Neural cell (in vitro differentiated cells): Measurements from ENCODE around the gene RFC3.

Experiments
- CTCF ChIP-seq: fragments of 450-650 bp; IDR thresholded peaks from 2 replicates; pipeline ENCODE4 v1.5.1; 2014; ENCODE audit warnings: antibody characterized with exemption, mild to moderate bottlenecking, moderate library complexity; ENCODE audit not compliant: poor library complexity, severe bottlenecking
- MXI1 ChIP-seq: fragments of 450-650 bp; conservative IDR thresholded peaks from 2 replicates; pipeline ENCODE4 v1.6.1; 2014; ENCODE audit warnings: antibody characterized with exemption, mild to moderate bottlenecking; ENCODE audit not compliant: poor library complexity, severe bottlenecking
- POLR2AphosphoS5 ChIP-seq: IDR thresholded peaks from 2 replicates; pipeline ENCODE4 v1.6.1; 2012
- RAD21 ChIP-seq: fragments of 450-650 bp; conservative IDR thresholded peaks from 2 replicates; pipeline ENCODE4 v1.6.1; 2014; ENCODE audit warnings: antibody characterized with exemption, mild to moderate bottlenecking, moderate library complexity
- REST ChIP-seq: IDR thresholded peaks from 2 replicates; pipeline ENCODE4 v1.6.1; 2012; ENCODE audit warnings: borderline replicate concordance
- SMC3 ChIP-seq: fragments of 450-650 bp; conservative IDR thresholded peaks from 2 replicates; pipeline ENCODE4 v1.6.1; 2014; ENCODE audit warnings: antibody characterized with exemption, mild to moderate bottlenecking, moderate library complexity; ENCODE audit not compliant: poor library complexity

- TF ChIP-seq CTCF: no peak
- TF ChIP-seq RAD21: no peak
- TF ChIP-seq POLR2AphosphoS5: no peak
- no peak for TF ChIP-seq REST
- TF ChIP-seq SMC3: no peak
- TF ChIP-seq MXI1: no peak
Observed at GRCh38 chr13:33867472-33867871, 49.5 kb downstream of the RFC3 start.
